GM20431 (cell line): ENCODE measurements around the gene SHKBP1.

Source experiments
- in situ Hi-C: fragments of 300-500 bp; cut with MseI, MboI; formaldehyde crosslinking; loops from one replicate; pipeline ENCODE4 v1.15.0; 2020; ENCODE audit warnings: low sequenced_read_pairs; ENCODE audit not compliant: unreplicated experiment

SHKBP1 gene

GRCh38 chr19:40629346-40629745 is 52.7 kb downstream of the SHKBP1 start:
- in situ Hi-C loops, result no loop called here

GRCh38 chr19:40630571-40631160 is 54.0 kb downstream of the SHKBP1 start:
- in situ Hi-C loops, result no loop called here

DNA sequence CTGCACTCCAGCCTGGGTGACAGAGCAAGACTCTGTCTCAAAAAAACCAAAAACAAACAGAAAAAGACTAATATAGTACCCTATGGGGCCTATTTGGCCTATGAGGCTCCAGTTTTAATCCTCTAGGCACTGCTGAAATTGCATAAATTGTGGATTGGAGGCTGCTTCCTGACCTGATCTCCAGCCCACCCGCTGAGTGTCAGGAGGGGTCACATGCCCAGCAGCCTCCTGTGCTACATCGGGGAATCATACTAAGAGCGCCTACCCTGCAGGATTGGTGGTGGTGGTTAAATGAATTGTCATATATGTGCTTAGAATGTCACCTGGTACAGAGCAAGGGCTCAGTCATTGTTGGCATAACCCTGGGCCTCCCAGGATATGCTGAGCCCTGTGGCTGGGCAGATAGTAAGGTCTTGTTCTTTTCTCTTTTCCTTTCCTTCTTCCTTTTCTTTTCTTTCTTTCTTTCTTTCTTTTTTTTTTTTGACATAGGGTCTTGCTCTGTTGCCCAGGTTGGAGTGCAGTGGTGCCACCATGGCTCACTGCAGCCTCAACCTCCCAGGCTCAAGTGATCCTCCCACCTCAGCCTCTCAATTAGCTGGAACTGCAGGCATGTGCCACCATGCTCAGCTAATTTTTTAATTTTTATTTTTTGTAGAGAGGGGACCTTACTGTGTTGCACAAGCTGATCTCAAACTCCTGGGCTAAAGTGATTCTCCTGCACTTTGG is 55.8 kb downstream of the SHKBP1 start:
- in situ Hi-C loops, result no loop called here

DNA sequence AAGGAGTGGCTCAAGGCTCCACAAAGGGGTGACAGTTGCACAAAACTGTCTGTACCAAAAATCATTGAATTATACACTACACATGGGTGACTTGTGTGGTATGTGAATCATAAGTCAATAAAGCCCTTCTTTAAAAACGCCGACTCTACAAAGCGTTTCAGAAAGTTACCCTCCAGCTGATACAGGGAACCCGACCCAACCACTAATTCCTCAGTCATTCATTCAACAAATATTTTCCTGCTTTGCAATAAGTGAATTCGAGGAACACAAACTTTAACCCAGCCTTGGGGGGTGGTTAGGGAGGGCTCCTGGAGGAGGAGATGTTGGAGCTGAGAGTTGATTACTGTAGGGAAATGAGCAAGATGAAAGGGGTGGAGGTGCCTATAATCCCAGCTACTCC is 56.5 kb downstream of the SHKBP1 start:
- in situ Hi-C loops, result no loop called here

DNA sequence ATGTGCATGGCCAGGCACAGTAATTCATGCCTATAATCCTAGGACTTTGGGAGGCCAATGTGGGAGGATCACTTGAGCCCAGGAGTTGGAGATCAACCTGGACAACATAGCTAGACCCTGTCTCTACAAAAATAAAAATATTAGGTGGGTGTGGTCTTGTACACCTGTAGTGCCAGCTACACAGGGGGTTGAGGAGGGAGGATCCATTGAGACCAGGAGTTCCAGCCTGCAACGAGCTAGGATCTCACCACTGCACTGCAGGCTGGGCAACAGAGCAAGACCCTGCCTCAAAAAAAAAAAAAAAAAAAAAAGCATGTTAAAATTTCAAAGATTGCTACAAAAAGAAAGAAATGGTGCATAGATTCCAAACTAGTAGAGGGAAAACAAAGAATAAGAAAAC is 61.7 kb downstream of the SHKBP1 start:
- in situ Hi-C loops, result no loop called here

GRCh38 chr19:40639638-40639982 is 62.9 kb downstream of the SHKBP1 start:
- in situ Hi-C loops, result no loop called here

- in situ Hi-C loops, result no loop called here
These were observed 64.1 kb downstream of the SHKBP1 start for GRCh38 chr19:40640744-40641143.
